Measurements from ENCODE around the gene NDST1. TPM values are rescaled to one million over a fixed set of nuclear protein-coding genes. Genes with fewer than 3 reads are reported as not detected.

Gene NDST1
- total RNA-seq, 1 donor from 2014 or later: 132 TPM

- Mint-ChIP-seq H3K9me3 (no peaks in the 10 kb centered on the region), H3K27me3 (ENCODE audit: low read depth) (no peaks in the 10 kb centered on the region), H3K27ac (no peak overlapping the region), H3K4me1 (peaks cover 28% of the 10 kb centered on the region), H3K4me3 (no peak overlapping the region), H3K36me3 (peaks cover 7% of the 10 kb centered on the region)
- no peak for TF ChIP-seq CTCF (IDR thresholded peaks at IDR 0.05; ENCODE audit: unreplicated experiment)
- DNase-seq (ENCODE audit: low spot score in 2 of 2, unreplicated experiment in 2 of 2): no peak
Measured at GRCh38 chr5:150520747-150521521, 13.0 kb downstream of the NDST1 start.

- no peak for DNase-seq (ENCODE audit: low spot score in 2 of 2, unreplicated experiment in 2 of 2)
- H3K27me3 Mint-ChIP-seq (ENCODE audit: low read depth): no peaks in the 10 kb centered on the region
- H3K4me1 Mint-ChIP-seq: peaks cover 24% of the 10 kb centered on the region
- TF ChIP-seq CTCF (IDR thresholded peaks at IDR 0.05; ENCODE audit: unreplicated experiment): no peak
- no peak overlapping the region for H3K27ac Mint-ChIP-seq
- H3K4me3 Mint-ChIP-seq: no peak overlapping the region
- H3K9me3 Mint-ChIP-seq: no peaks in the 10 kb centered on the region
- peaks cover 10% of the 10 kb centered on the region for H3K36me3 Mint-ChIP-seq
Measured at GRCh38 chr5:150521522-150521817, 13.5 kb downstream of the NDST1 start.

- H3K9me3 Mint-ChIP-seq: no peaks in the 10 kb centered on the region
- TF ChIP-seq CTCF (IDR thresholded peaks at IDR 0.05; ENCODE audit: unreplicated experiment): no peak
- no peak overlapping the region for H3K4me3 Mint-ChIP-seq
- H3K27me3 Mint-ChIP-seq (ENCODE audit: low read depth): no peaks in the 10 kb centered on the region
- peaks cover 10% of the 10 kb centered on the region for H3K36me3 Mint-ChIP-seq
- peak overlapping the region; percentile 59 for H3K27ac Mint-ChIP-seq
- H3K4me1 Mint-ChIP-seq: peaks cover 23% of the 10 kb centered on the region
- DNase-seq (ENCODE audit: low spot score in 2 of 2, unreplicated experiment in 2 of 2): no peak
Measured at GRCh38 chr5:150521939-150522503, 14.1 kb downstream of the NDST1 start.

GRCh38 chr5:150522504-150523414 is 14.8 kb downstream of the NDST1 start:
- Mint-ChIP-seq H3K4me1 (peaks cover 16% of the 10 kb centered on the region), H3K36me3 (peaks cover 11% of the 10 kb centered on the region), H3K27me3 (ENCODE audit: low read depth) (no peaks in the 10 kb centered on the region), H3K9me3 (no peaks in the 10 kb centered on the region), H3K27ac (peak overlapping the region; percentile 55), H3K4me3 (no peak overlapping the region)
- no peak for DNase-seq (ENCODE audit: low spot score in 2 of 2, unreplicated experiment in 2 of 2)
- no peak for TF ChIP-seq CTCF (IDR thresholded peaks at IDR 0.05; ENCODE audit: unreplicated experiment)

GRCh38 chr5:150523472-150524350 is 15.8 kb downstream of the NDST1 start:
- TF ChIP-seq CTCF (IDR thresholded peaks at IDR 0.05; ENCODE audit: unreplicated experiment): peak; percentile 64
- H3K9me3 Mint-ChIP-seq: no peaks in the 10 kb centered on the region
- no peak overlapping the region for H3K4me3 Mint-ChIP-seq
- H3K36me3 Mint-ChIP-seq: peaks cover 16% of the 10 kb centered on the region
- no peaks in the 10 kb centered on the region for H3K27me3 Mint-ChIP-seq (ENCODE audit: low read depth)
- peak overlapping the region; percentile 43 for H3K27ac Mint-ChIP-seq
- DNase-seq (ENCODE audit: low spot score in 2 of 2, unreplicated experiment in 2 of 2): no peak
- H3K4me1 Mint-ChIP-seq: peaks cover 6% of the 10 kb centered on the region
